CD4-positive, alpha-beta T cell treated with Interleukin-1 beta for 1 hour (primary cell): ENCODE data around the gene LRBA.
A peak's percentile ranks its signal among the peaks of the same experiment; 100 is the strongest.

Experiments used
- DNase-seq, 2 donors: peaks; one replicate each; pipeline ENCODE4 v3.0.0-alpha.2; 2020 to 2022

The LRBA gene

DNA sequence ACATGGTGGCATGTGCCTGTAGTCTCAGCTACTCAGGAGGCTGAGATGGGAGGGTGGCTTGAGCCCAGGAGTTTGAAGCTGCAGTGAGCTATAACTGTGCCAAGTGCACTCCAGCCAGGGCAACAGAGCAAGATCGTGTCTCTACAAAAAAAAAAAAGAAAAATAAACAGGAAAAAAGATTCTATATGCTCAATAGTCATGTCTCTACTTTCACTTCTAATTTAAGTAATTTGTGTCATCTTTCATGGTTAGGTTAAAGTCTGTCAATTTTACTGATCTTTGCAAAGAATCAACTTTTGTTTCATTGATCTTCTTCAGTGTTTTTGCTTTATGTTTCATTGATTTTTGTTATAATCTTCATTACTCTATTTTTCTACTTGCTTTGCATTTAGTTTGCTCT, 539.3 kb downstream of the LRBA start:
- no peak for DNase-seq

DNA sequence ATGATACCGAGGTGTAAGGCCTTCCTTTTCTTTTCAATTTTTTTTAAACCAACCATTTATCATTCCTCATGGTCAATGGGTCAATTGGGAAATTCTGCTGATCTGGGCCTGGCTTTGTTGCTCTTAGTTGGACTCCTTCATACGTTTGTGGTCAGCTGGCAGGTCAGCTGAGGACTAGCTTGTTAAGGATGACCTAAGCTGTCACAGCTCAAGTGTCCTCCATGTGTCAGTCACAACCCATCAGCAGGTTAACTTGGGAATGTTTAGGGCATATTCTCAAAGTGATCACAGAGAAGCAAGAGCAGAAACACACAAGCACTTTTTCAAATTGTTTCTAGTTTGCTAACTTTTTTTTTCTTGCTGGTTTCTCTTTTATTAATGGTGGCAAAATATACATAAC, 550.6 kb downstream of the LRBA start:
- no peak for DNase-seq

DNA sequence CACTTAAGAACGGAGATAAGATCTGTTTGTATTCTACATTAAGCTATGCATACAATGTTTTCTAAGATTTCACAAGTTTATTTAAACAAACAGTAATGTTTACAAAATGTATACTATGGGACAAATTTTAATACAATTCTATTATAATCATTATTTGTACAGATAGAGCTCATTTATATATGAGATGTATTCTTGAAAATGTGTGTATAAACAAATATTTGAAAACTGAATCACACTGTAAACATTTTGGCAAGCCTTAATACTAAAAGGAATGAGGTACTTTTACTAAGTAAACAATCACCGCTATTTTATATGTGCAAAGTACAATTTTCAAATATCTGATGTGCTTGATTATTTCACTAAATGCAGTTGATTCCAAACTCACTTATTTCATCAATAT, 552.3 kb downstream of the LRBA start:
- DNase-seq, result no peak

DNA sequence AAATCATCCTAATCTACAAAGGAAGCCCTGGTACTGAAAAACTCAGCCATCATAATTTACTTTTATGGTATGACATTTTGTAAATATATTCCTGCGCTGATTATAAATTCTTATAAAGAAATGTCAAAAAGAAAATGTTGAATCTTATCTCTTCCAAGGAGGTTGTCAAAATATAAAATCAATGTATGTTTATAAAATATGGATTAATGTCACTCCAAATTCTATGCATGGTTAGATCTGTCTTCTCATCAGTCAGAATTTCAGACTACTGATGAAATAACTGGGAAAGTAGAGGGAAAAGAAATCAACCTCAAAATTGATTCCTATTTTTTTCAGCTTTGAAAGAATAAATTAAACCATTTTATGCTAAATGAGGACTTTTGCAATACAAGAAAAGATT, 553.1 kb downstream of the LRBA start:
- DNase-seq, result no peak

DNA sequence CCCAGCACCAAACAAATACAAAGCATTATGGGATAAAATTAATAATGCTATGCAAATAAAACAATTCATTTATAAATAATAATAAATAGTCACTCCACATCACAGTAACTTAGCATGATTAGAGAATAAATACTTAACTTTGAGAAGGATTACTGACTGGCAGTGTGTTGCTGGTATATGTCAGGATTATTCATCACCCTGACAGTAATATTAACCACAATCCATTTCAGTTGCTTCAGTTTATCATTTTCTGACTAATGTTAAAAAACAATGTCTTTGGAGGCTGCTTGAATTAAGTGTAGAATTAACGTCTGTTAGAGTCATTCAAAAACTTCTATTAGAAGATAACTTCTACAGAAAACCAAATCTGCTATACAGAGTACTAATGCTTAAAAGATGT, 557.3 kb downstream of the LRBA start:
- DNase-seq, result no peak

DNA sequence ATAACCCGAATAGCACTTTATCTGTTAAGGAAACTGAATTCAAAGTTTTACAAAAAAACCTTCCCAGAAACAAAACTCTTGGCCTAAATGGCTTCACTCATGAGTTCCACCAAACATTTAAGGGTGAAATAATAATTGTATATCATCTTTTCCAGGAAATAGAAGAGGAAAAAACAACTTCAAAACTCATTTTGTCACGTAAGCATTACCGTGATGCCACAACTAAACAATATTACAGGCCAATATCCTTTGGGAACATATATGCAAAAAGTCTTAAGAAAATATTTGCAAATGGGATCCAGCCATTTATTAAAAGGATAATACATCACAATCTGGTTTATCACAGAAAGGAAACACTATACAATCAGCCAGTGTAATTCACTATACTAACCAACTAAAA, 563.2 kb downstream of the LRBA start:
- no peak for DNase-seq

DNA sequence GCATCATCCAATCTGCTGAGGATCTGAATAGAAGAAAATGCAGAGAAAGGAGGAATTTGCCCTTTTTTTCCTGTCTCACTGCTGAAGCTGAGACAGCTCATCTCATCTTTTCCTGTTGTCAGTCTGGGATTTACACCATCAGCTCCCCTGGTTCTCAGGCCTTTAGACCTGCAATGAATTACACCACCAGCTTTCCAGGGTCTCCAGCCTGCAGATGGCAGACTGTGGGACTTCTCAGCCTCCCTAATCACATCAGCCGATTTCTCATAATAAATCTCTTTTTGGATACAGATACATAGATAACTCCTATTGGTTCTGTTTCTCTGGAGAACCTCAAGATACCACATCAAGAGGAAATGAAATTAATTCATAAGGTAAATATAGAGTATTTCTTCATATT, 567.7 kb downstream of the LRBA start:
- DNase-seq, result no peak

DNA sequence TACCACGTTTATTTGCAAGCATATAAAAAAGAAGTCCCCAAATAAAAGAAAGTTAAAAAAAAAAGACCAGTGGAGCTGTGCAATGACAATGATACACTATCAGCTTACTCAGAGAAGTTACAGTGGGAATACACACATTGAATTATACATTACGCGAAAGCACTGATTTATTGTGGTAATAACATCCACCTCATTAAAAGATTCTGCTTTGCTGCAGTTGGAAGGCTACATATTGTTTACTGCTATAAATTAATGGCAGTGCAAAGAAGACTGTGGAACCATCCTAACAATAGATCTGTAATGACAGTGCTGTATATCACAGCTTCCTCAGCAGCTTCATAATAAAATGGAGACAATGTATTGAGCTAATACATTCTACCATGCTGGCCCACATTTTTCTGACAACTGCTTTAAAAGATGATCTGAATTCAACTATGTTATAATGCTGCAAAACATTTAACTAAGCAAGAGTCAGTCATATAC, 575.6 kb downstream of the LRBA start:
- DNase-seq, result no peak

DNA sequence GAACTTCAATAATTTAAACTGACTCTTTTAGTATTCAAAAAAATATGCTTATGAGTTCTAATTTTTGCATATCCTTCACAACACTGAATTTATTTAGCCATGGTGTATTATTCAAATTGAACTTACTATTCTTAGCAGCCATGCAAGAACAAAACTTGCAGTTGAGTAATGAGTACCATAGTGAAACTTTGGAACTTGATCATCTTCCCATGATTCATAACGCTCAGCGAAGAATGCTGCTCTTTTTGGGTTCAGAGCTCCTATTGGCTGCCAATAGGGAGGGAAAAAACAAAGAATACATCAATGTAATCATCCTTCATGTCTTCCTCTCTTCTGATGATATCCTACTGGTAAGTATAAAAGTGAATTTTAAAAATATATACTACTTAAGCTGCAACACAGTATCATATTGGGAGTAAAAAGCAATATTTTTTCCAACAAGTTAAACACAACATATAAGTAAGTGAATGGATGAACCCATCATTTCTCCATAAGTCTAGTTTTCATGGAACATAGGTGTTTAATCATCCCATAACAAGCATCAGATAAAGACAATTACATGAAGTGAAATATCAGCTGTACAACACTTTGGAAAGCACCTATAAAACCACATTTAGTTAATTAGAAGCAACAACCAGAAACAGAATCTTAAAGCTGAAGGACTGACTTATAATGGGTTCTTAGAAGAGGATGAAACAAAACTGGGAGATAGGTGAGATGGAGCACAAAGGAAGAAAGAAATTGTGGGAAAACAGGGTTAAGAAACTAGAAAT, 578.3 kb downstream of the LRBA start:
- no peak for DNase-seq

DNA sequence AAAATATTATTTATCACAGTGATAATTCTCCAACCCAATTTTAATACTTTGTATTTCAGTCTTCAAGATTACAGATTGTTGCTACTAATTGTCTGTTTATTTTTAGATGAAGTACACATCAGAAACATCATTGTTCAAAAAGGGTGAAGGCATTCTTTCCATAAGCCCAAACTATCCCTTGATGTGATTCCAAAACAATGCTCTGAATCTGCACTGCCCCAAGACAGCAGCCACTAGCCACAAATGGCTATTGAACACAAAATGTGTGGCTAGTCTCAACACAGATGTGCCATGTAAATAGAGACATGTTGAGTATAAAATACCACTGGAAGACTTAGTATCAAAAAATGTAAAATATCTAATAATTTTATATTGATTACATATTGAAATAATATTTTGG, 583.9 kb downstream of the LRBA start:
- no peak for DNase-seq

DNA sequence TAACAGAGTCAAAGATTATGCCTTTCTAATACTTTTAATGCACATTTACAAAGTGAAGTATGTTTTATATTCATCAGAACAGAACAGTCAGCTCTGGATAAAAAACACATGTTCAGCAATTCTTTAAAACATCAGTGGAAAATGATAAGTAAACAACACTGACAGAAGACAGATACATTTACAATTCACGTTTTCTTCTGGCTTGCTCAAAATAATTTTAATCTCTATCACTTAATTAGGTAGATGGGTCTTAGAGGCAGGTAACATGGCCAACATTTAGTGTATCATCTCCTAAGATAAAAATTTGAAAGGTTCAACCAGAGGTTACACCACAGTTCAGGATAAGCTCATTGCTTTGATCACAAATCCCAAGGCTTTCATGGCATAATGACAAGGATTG, 589.9 kb downstream of the LRBA start:
- DNase-seq, result no peak

DNA sequence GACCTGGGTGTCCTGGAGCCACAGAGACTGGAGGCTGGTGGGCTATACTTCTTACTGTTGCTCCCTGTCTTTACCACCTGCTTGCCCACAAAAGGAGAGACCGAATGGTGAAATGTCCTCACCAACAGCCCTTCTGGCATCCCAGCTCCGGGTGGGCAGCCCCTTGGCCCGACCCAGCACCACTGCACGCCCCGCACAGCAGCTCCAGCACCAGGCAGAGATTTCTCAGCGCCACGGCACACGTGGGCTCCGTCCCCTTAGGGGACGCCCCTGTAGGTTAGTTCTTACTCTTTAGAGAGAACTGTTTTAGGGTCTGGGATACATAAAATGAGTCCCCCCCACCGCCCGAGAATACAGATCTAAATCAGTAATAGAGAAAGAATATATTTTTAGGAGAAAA, 591.6 kb downstream of the LRBA start:
- DNase-seq, result no peak

DNA sequence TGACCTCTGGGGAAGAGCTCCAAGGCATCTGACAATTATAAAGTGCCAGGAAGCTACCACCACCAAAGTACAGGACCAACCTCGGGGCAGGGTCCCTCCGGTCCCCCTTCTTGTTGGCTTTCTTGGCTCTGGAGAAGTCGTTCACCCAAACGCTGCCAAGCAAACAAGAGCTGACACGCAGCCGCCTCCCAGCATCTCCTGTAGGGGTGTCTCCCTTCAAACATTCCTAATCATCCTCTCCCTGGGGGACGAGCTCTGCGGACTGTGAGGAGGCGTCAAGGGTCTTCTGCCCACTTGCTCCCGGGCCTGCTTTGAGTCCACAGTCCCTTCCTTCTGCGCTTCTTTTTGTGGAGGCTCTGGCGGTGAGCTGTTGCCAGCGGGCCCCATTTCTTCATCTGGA, 592.0 kb downstream of the LRBA start:
- DNase-seq, result no peak

DNA sequence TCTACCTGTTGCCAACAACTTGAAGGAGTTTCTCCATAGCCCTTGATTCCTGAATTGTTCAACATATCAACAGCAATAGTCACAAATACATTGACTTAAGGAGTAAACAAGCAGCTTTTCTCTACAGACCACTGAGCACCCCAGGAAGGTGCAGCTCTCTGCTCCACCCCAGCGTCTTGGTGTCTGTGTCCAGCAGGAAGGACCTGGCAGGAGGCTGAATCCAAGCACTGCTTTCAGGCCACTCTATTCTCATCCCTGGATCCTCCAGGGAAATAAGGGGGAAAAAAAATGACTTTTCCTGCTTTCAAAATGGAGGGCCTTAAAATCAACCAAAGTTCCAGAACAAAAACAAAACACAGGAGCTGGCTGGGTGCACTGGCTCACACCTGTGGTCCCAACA, 593.5 kb downstream of the LRBA start:
- DNase-seq, result no peak

DNA sequence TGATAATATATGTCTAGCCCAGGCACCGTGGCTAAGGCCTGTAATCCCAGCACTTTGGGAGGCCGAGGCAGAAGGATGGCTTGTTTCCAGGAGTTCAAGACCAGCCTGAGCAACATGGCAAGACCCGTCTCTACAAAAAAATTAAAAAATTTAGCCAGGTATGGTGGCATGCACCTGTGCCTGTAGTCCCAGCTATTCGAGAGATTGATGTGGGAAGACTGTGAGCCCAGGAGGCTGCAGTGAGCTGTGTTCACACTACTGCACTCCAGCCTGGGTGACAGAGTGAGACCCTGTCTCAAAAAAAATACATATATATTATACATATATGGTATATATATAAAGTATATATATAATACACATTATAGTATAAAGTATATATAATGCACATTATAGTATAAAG, 595.1 kb downstream of the LRBA start:
- DNase-seq, result no peak

DNA sequence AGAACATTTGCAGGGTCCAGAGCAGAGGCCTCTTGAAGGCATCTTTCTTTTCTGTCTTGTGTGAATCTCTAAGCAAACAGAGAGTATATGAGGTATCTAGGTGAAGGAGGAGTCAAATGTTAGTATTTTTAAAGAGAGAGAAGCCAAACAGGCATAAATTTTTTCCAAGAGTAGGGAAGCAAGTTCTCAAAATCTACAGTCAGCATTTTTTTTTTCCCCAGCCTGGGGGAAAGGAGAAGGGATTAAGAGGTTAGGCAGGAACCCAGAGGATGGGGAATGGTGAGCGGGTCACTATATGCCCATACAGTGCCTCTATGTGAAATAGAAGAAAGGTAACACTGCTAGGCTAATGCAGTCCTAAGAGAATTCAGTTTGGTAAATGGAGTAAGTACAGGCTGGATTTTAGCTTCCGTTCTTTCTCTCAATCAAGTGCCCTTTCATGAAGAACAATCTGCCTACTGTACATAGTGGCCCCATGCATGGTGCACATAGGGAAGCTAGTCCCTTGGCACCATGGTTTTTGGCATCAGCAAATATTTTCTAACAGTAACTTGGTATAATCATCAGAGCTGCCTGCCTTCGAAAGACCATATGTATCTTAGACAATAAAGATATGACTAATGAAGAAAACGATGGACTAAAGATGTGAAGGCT, 596.2 kb downstream of the LRBA start:
- no peak for DNase-seq

DNA sequence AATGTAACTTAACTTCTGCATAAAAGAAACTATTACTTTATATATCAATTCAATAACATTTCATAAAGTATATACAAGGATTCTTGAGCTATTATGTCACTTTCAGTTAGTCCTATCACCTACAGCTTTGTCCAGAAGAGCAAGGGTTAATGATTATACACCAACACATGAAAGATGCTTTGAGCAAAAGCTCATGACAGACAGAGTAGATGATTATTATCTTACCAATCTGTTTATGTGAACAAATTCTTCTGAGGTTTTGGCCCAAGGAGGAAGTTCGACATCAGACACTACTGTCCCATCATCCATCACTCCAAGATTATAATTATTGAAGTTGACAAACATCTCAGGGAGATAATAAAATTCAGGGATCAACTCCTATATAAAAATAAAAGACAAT, 599.9 kb downstream of the LRBA start:
- DNase-seq, result no peak

DNA sequence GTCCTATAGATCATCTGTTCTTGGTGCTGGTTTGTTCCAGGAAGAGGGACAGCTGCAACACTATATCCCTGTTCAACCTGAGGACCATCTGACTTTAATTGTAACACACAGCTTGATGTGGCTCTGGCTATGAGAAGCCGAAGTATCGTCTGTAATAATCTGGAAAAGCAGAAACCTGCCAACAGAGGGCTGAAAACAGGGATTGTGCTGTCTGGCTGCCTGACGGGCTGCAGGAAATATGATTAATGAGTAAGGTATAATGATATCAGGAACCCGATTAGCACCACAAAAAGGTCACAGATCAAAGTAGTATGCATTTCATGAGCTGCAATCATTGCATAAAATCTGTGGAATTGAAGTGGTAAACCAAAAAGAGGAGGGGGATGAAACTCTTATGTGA, 603.6 kb downstream of the LRBA start:
- DNase-seq, result no peak

DNA sequence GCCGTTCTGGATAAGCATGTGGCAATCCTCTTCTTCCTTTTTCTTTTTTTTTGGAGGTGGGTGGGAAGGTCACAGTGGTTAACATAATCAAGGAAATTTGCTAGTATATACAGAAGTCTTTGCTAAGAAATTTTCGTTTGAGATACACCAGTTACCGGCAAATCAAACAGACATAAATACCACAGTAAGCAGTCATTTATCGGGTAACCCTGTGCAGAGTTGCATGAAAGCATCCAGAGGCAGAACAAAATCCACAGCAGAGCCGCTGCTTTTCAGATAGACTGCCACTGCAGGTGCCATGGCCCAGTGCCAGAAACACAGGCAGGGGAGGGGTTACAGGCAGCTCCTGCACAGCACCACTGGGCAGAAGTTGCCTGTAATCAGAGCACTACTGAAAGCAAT, 612.2 kb downstream of the LRBA start:
- peak in 1 of 2 donors; percentile 9 for DNase-seq

DNA sequence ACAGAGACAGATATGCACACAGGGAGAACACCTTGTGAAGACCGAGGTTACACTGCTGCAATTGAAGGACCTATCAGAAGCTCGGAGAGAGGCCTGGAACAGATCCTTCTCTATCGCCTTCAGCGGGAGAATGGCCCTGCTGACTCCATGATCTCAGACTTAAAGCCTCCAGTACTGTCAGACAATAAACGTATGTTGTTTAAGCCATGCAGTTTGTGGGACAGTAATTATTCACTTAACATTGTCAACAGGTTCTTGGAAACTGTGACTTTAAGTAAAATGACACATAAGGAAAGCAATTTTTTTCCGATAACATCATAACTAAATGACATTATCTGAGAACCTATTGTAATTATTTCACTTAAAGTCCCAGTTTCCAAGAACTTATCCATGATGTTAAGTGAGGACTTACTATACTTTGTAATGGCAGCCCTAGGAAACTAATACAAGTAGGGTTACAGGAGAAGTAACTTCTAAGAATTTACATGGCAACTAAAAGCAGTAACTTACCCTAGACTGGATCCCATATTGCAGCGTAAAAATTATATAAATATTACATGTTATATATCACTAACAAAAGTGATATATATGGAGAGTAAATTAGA, 613.9 kb downstream of the LRBA start:
- no peak for DNase-seq

DNA sequence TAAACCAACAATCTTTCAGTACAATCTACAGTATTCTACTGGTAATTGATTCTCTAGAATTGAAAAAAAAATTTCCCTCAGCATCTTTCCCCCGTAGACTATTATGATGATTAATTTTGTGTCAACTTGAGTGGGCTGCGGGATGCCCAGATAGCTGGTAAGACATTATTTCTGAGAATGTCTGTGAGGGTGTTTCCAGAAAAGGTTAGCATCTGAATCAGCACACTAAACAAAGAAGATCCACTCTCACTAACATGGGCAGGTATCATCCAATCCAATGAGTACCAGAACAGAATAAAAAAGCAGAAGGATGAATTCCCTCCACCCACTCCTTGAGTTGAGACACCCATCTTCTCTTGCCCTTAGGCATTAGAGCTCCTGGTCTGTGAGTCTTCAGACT, 619.2 kb downstream of the LRBA start:
- DNase-seq, result no peak

DNA sequence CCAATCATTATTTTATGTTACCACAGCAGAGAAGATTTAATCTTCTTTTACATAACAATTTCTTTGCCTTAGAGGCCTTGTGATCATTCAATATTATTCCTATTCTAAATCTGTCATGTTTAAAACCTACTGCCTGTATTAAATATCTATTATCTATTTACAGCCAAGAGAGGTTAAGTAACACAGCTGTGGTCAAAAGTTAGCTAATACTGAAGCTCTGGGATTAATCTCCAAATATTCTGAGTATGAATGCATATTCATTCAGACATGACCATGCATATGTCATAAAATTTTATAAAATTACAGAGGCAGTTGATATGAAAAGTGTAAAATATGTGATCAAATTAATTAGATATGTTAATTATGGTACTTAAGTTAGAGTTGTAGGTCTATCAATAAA, 621.0 kb downstream of the LRBA start:
- DNase-seq, result no peak

DNA sequence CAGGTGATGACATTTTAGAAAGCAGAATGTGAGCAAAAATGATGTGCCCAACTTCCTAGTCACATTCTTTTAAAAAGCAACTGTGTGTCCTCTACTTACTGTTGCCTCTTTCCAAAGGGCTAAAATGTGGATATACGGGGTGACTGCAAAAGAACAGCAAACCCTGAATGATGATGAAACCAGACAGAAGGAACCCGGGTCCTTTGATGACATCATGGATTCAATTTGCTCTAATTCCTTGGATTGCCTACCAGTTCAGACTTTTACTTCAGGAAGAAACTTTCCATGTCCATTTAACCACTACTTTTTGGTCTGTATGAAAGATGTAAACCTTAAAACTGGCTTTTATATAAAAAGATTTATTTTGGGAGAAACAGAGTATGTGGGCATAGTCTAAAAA, 624.0 kb downstream of the LRBA start:
- DNase-seq, result no peak

DNA sequence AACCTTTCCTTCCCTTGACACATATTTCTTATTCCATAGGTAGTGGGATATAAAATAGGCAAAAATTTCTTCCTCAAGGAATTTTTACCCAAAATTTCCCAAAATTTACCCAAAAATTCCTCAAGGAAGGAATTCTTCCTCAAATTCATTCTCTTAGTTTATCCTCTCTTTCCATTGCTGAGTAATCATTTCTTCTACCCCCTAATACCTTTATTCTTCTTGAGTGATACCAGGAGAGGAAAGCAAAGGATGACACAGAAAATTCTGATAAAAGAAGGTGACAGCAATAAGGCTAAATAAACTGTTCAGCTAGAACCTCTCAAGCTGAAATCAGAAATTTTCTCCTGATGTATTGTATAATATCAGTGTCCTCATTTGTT, 624.6 kb downstream of the LRBA start:
- no peak for DNase-seq
